Smooth muscle cell (in vitro differentiated cells): ENCODE data around the gene PTPN6. TPM values are rescaled to one million over a fixed set of nuclear protein-coding genes. Genes with fewer than 3 reads are reported as not detected.

Experiments
- DNase-seq: peaks from one replicate; lab custom pipeline; 2025; ENCODE audit not compliant: unreplicated experiment; lab: John Stamatoyannopoulos, UW
- H2AFZ ChIP-seq: fragments of 200-600 bp; sonication (generic); 2 replicates; pipeline ENCODE4 v1.6.0; 2016; ENCODE audit warnings: antibody characterized with exemption, low read depth, mild to moderate bottlenecking
- H3F3A ChIP-seq: fragments of 200-600 bp; sonication (generic); 2 replicates; pipeline ENCODE4 v1.6.0; 2017; ENCODE audit warnings: antibody characterized with exemption, low read depth
- H3K27ac ChIP-seq: fragments of 200-600 bp; sonication (generic); 2 replicates; pipeline ENCODE4 v1.5.1; 2016; ENCODE audit warnings: low read depth, mild to moderate bottlenecking
- H3K27me3 ChIP-seq: fragments of 200-600 bp; sonication (generic); 2 replicates; pipeline ENCODE4 v1.6.1; 2016; ENCODE audit warnings: low read depth, mild to moderate bottlenecking
- H3K36me3 ChIP-seq: fragments of 200-600 bp; sonication (generic); 2 replicates; pipeline ENCODE4 v1.5.1; 2016; ENCODE audit warnings: low read depth
- H3K4me1 ChIP-seq: fragments of 200-600 bp; sonication (generic); 2 replicates; pipeline ENCODE4 v1.5.1; 2016; ENCODE audit warnings: low read depth
- H3K4me2 ChIP-seq: fragments of 200-600 bp; sonication (generic); 2 replicates; pipeline ENCODE4 v1.6.0; 2016; ENCODE audit warnings: mild to moderate bottlenecking
- H3K4me3 ChIP-seq: fragments of 200-600 bp; sonication (generic); 2 replicates; pipeline ENCODE4 v1.5.1; 2016; ENCODE audit warnings: mild to moderate bottlenecking
- H3K79me2 ChIP-seq: fragments of 200-600 bp; sonication (generic); 2 replicates; pipeline ENCODE4 v1.6.0; 2016; ENCODE audit warnings: low read depth, mild to moderate bottlenecking
- H3K9ac ChIP-seq: fragments of 200-600 bp; sonication (generic); 2 replicates; pipeline ENCODE4 v1.6.0; 2016; ENCODE audit warnings: low read depth
- H3K9me3 ChIP-seq: fragments of 200-600 bp; sonication (generic); replicated peaks from 2 replicates; pipeline ENCODE4 v1.5.1; 2016; ENCODE audit warnings: low read depth
- H4K20me1 ChIP-seq: fragments of 200-600 bp; sonication (generic); 2 replicates; pipeline ENCODE4 v1.6.0; 2016; ENCODE audit warnings: low read depth
- WGBS: methylation state at CpG from one replicate; pipeline ENCODE4 v1.1.7; 2016; ENCODE audit warnings: low lambda C conversion rate; 5-methylcytosine and 5-hydroxymethylcytosine counted together
- polyA plus RNA-seq: library from polyadenylated mRNA; unstranded; fragments of >200 nt; fragmentation: Nextera tagmentation; extraction: Ambion mirVana; gene quantifications from 2 replicates; pipeline ENCODE4 v1.2.1, GENCODE V29; 2016
- total RNA-seq: library from RNA; depleted of rRNA; stranded (reverse); fragments of >200 nt; gene quantifications from 2 replicates; pipeline ENCODE4 v1.2.3, GENCODE V29; 2014
- TF ChIP-seq, protein P1 (sequence below): fragments of 200-600 bp; sonication (generic); IDR thresholded peaks from 2 replicates; pipeline ENCODE4 v1.5.1; 2017; ENCODE audit warnings: borderline replicate concordance, mild to moderate bottlenecking, antibody characterized with exemption; ENCODE audit not compliant: insufficient read depth, poor library complexity, severe bottlenecking

The PTPN6 gene
- total and polyA plus RNA-seq, 2 experiments from 2014 or later, result 2.8 to 4.3 TPM

DNA sequence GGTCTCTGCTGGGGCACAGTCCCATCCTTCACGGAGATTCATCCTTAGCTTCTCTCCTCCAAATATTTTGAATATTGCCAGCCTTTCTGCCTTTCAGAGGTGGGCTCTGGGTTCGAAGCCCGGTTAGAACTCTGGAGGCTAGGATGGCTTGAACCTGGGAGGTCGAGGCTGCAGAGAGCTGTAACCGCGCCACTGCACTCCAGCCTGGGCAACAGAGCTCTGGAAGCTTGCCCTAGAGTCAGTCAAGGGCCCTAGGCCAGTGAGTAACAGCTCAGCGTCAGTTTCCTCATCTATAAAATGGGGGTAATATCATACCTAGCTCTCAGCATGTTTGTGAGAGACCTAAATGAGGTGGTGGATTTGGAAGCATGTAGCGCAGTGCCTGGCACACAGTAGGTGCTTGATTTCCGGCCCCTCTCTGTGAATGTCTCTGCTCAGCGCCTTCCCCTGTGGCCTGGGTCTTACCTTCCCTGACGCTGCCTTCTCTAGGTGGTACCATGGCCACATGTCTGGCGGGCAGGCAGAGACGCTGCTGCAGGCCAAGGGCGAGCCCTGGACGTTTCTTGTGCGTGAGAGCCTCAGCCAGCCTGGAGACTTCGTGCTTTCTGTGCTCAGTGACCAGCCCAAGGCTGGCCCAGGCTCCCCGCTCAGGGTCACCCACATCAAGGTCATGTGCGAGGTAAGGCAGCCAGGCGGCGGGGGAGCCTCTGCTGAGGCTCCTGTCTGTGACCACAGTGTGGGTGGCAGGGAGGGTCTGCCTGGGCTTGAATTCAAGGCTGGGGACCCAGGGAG lies 3.4 kb downstream of the PTPN6 start:
- TF ChIP-seq, protein P1, sequence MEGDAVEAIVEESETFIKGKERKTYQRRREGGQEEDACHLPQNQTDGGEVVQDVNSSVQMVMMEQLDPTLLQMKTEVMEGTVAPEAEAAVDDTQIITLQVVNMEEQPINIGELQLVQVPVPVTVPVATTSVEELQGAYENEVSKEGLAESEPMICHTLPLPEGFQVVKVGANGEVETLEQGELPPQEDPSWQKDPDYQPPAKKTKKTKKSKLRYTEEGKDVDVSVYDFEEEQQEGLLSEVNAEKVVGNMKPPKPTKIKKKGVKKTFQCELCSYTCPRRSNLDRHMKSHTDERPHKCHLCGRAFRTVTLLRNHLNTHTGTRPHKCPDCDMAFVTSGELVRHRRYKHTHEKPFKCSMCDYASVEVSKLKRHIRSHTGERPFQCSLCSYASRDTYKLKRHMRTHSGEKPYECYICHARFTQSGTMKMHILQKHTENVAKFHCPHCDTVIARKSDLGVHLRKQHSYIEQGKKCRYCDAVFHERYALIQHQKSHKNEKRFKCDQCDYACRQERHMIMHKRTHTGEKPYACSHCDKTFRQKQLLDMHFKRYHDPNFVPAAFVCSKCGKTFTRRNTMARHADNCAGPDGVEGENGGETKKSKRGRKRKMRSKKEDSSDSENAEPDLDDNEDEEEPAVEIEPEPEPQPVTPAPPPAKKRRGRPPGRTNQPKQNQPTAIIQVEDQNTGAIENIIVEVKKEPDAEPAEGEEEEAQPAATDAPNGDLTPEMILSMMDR, result no peak
- H3K9ac ChIP-seq, result no peak overlapping the region
- no peaks in the 10 kb centered on the region for H3K79me2 ChIP-seq
- H3K36me3 ChIP-seq, result no peaks in the 10 kb centered on the region
- no peak overlapping the region for H3K27ac ChIP-seq
- DNase-seq, result no peak
- 93% methylated on average over 21 of the region's 21 CpGs for WGBS
- no peaks in the 10 kb centered on the region for H4K20me1 ChIP-seq
- H3K4me1 ChIP-seq, result no peaks in the 10 kb centered on the region
- H3F3A ChIP-seq, result no peaks in the 10 kb centered on the region
- H3K9me3 ChIP-seq, result no peaks in the 10 kb centered on the region
- no peak overlapping the region for H2AFZ ChIP-seq
- no peak overlapping the region for H3K4me3 ChIP-seq
- peak overlapping the region; percentile 48 for H3K4me2 ChIP-seq
- no peaks in the 10 kb centered on the region for H3K27me3 ChIP-seq

DNA sequence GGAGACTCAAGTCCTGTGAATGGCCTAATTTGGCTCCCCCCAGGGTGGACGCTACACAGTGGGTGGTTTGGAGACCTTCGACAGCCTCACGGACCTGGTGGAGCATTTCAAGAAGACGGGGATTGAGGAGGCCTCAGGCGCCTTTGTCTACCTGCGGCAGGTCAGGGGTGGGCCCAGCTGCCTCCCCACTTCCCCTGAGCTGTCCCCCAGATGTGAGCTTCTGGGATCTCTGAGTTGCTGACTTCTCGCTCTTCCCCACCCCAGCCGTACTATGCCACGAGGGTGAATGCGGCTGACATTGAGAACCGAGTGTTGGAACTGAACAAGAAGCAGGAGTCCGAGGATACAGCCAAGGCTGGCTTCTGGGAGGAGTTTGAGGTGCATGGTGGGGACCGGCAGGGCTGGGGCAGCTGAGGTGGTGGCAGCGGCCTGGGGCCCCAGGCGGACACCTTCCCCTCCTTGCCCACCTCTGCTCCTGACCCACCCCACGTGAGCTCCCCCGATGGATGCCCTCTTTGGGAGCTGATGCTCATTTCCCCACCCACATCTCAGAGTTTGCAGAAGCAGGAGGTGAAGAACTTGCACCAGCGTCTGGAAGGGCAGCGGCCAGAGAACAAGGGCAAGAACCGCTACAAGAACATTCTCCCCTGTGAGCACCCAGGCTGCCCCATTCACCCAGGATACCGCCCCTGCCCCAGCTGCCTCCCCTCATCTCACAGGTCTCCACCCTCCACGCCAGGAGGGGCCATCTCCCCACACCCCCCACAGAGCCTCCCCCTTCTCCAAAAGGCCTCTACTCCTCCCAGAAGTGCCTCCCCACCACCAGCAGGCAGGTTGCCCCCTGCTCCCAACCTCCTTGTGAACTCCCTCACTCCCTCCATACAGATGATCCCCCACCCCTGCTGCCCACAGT lies 4.2 kb downstream of the PTPN6 start:
- H2AFZ ChIP-seq, result no peak overlapping the region
- TF ChIP-seq, protein P1, result no peak
- H3K4me2 ChIP-seq, result no peak overlapping the region
- no peak for DNase-seq
- H3K9me3 ChIP-seq, result no peaks in the 10 kb centered on the region
- H3K27ac ChIP-seq, result no peak overlapping the region
- no peak overlapping the region for H3K9ac ChIP-seq
- H4K20me1 ChIP-seq, result no peaks in the 10 kb centered on the region
- no peak overlapping the region for H3K4me3 ChIP-seq
- no peaks in the 10 kb centered on the region for H3F3A ChIP-seq
- WGBS, result 94% methylated on average over 16 of the region's 22 CpGs
- no peaks in the 10 kb centered on the region for H3K36me3 ChIP-seq
- no peaks in the 10 kb centered on the region for H3K79me2 ChIP-seq
- no peaks in the 10 kb centered on the region for H3K4me1 ChIP-seq
- H3K27me3 ChIP-seq, result no peaks in the 10 kb centered on the region

DNA sequence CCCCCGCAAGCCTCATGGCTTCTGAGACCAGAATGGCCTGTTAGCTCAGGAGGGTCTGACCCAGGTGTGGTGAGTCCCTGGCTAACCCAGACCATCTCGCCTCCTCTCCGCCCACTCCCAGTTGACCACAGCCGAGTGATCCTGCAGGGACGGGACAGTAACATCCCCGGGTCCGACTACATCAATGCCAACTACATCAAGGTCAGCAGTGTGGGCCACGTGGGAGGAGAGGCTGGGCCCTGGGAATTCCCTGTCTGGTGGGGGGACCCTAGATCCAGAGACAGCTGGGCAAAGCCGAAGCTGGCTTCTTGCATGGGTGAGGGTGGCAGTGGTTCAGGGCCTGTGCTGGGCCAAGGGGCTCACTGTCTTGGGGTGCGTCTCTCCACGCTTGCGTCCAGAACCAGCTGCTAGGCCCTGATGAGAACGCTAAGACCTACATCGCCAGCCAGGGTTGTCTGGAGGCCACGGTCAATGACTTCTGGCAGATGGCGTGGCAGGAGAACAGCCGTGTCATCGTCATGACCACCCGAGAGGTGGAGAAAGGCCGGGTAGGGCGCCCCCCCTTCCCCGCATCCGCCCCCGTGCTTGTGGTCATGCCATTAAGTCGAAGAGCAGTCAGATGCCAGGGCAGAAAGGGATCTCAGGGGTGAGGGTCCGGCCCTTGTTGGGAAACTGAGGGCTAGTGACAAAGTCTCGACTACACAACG lies 5.0 kb downstream of the PTPN6 start:
- Histone ChIP-seq H2AFZ (no peak overlapping the region), H3K9me3 (no peaks in the 10 kb centered on the region), H3K9ac (no peak overlapping the region), H3K4me1 (peaks cover 4% of the 10 kb centered on the region), H3K36me3 (no peaks in the 10 kb centered on the region), H3K4me3 (no peak overlapping the region), H3K79me2 (no peaks in the 10 kb centered on the region), H3K27ac (no peak overlapping the region), H3K27me3 (no peaks in the 10 kb centered on the region), H3K4me2 (no peak overlapping the region), H3F3A (peaks cover 5% of the 10 kb centered on the region), H4K20me1 (no peaks in the 10 kb centered on the region)
- WGBS, result 79% methylated on average over 27 of the region's 28 CpGs
- DNase-seq, result no peak
- TF ChIP-seq, protein P1, result no peak
